Activated CD4-positive, CD25-positive, alpha-beta regulatory T cell treated with anti-CD3 and anti-CD28 coated beads, Interleukin-2, amount 50 U/mL, for 24 hours (primary cell): ENCODE measurements around the gene RARS1.

Experiments
- ATAC-seq, 2 donors: fragments of 150-1000 bp; cut with Tn5 transposase; one replicate each; pipeline ENCODE4 v1.10.0; 2021; ENCODE audit warnings: mild to moderate bottlenecking in 1 of 2, moderate library complexity in 1 of 2

Gene RARS1

DNA sequence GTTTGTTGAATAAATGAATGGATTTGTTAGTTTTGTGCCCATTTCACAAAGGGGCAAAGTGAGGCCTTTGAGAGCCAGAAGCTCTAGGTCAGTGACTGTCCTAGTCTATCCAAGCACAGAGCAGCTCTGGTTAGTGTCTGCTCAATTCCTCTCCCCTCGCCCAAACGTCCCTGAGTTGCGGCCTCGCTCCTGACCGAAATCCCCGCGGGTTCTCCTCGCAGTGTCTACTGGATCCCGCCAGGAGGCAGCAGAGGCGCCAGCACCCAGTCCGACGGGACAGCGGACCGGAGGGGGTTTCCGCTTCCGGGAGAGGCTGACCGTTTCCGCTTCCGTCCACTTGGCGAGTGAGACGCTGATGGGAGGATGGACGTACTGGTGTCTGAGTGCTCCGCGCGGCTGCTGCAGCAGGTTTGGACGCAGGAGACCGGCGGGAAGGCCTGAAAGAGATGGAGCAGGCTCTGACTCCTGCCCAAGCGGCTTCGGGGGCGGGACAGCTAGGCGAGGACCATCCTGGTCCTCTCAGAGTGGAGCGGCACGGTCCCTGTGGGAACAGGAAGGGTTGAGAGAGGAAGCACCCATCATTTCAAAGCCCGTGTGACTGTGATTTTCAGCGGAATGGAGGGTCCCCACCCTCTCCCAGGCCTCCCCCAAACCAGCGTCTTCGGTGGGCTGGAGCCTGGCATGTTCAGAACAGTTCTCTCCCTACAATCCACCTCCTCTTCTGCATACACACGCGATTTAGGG is at the start of gene RARS1:
Gene RARS1 (plus strand): TSS at position 336 of the 744 bp plus-strand sequence. CDS start 28 bp downstream, at position 364.
- ATAC-seq, result peak; percentile 93 to 95

DNA sequence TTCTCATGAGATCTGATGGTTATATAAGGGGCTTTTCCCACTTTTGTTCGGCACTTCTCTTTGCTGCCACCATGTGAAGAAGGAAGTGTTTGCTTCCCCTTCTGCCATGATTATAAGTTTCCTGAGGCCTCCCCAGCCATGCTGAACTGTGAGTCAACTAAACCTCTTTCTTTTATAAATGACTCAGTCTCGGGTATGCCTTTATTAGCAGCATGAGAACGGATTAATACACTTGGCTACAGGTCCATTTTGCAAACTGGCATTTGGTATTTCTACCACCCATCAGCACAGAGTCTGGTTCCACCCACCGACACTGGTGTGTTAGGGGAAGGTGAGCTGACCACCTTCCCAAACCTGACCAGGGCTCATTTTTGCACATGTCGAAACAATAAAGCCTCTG is 47.9 kb upstream of the RARS1 start:
- no peak for ATAC-seq

DNA sequence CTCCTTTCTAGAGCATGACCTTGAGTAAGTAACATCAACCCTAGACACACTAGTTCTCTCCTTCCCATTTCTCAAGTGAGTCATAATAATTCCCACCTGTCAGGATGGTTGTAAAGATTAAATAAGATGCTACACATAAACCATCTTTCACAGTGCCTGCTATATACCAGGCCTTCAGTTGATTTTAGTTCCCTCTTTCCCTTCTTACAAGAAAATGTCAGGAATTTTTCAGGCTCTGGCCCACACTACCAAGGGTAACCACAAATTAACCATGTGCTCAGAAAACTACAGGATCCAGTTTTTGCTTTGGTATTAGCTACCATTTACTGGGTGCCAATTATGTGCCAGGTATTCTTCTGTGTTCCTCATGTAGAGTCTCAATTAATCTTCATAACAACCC is 42.7 kb upstream of the RARS1 start:
- ATAC-seq, result no peak

DNA sequence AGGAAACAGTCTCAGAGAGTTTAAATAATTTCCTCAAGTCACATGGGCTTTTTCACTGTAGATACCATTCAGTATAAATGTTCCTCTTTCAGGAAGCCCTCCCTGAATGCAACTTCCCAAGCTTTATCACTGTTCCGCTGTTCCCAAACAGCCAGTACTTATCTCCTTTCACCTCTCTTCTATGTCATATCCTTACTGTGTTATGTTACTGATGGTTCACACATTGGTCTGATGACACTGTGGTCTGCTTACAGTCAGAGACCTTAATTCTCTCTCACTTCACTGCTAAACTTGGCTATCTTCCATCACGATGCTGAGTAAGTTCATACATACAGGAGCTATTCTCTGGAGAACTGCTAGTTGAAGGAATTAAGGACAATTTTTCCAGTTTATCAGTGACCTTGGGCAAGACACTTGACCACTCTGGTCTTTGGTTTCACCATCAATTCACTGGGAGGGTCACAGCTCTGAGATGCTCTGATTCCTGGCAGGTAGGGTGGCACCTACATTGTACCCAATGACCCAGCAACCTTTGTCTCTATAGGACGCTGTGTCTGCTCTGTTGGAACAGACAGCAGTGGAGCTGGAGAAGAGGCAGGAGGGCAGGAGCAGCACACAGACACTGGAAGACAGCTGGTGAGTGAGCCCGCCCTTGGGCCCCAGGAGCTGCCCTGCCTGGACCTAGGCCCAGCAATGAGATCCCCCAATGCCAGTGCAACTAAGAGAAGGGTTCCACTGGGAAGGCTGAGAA is 42.1 kb upstream of the RARS1 start:
- ATAC-seq, result no peak

GRCh38 chr5:168446983-168447619 is 39.2 kb upstream of the RARS1 start:
- ATAC-seq, result no peak

- no peak for ATAC-seq
Measured at GRCh38 chr5:168447808-168448207, 38.5 kb upstream of the RARS1 start.

- ATAC-seq, result no peak
Measured at GRCh38 chr5:168449166-168449565, 37.1 kb upstream of the RARS1 start.

DNA sequence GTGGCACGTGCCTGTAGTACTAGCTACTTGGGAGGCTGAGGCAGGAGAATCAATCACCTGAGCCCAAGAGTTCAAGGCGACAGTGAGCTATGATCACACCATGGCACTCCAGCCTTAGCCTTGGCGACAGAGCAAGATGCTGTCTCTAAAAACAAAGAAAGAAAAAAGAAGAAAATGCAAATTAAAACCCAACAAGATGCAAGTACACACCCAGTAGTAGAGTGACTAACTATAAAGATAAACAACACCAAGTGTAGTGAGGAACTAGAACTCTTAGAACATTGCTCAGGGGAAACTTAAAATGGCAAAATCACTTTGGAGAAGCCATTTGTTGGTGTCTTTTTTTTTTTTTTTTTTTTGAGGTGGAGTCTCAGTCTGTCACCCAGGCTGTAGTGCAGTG is 34.7 kb upstream of the RARS1 start:
- ATAC-seq, result no peak

GRCh38 chr5:168455201-168455600 is 31.1 kb upstream of the RARS1 start:
- no peak for ATAC-seq

DNA sequence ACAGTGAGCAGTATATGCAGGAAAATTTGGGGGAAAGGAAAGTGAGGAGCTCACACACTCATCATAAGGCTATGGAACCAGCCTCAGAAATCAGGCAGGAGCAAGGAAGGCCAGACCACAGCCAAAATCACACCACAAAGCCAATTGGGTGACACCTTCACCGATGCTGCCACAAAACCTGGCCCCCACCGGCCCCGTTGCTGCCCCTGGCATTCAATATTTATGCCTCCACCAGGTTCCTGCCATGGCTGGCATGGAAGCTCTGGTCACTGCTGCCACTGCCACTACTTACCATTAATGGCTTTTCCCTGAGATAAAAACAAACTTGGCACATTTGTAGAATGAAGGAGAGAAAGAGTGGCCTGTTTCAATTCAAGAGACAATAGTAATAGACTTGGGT is 28.7 kb upstream of the RARS1 start:
- ATAC-seq, result no peak

DNA sequence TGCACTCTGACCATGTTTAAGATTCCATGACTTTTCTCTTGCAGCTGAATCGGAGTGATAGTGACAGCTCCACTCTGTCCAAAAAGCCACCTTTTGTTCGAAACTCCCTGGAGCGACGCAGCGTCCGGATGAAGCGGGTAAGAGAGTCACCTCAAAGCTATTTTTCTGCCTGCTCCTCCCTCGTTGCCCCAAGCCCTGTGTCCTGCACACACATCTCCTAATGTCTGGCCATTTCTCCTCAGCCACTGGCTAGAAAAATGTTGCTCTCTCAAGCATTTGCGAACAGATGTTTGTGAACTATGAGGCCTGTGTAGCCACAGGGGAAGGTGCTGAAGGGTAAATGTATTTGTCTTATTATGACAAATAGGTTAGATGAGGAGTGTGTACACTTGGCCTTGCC is 25.7 kb upstream of the RARS1 start:
- no peak for ATAC-seq

DNA sequence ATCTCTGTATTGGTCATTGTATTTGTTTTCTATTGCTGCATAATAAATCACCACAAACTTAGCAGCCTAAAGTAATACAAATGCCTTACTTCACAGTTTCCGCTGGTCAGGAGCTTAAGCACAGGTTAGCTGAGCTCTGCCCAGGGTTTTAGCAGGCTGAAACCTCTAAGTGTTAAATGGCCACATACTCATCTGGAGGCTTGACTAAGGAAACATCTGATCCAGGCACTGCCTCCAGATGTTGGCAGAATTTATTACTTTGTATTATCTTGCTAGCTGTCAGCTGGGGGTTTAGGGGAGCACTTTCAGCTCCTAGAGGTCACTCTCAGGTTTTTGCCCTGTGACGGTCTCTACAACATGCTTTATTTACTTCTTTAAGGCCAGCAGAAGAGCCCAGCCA is 23.2 kb upstream of the RARS1 start:
- ATAC-seq, result no peak

GRCh38 chr5:168464214-168464613 is 22.1 kb upstream of the RARS1 start:
- no peak for ATAC-seq

- ATAC-seq, result no peak
Measured at GRCh38 chr5:168464641-168465040, 21.6 kb upstream of the RARS1 start.

- ATAC-seq, result no peak
Measured at GRCh38 chr5:168467755-168468330, 18.4 kb upstream of the RARS1 start.

DNA sequence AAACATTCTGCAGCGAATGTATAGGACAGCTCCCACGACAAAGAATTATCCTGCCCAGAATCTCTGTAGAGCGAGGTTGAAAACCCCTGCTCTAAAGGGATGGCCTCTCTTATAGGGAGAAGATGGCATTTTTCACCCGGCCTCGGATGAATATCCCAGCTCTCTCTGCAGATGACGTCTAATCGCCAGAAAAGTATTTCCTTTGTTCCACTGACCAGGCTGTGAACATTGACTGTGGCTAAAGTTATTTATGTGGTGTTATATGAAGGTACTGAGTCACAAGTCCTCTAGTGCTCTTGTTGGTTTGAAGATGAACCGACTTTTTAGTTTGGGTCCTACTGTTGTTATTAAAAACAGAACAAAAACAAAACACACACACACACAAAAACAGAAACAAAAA is 17.4 kb upstream of the RARS1 start:
- ATAC-seq, result no peak

GRCh38 chr5:168469816-168470215 is 16.5 kb upstream of the RARS1 start:
- ATAC-seq, result no peak

DNA sequence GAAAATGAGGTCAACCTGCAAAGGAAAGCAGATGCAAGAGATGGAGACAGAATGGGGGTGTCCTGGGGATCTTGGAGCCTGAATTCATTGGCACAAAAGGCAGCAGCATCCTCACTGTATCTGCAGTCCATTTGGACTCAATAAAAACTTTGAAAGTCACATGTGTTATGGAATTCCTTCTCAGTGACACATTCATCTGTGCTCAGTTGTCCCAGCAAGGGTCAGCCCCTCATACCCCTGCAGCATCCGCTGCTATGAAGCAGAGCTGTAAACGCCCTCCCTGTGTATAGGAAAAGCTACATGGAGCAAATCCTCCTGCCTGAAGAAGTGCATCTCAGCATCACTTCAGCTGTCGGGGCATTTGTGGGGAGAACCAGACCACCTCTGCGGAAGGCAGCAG is 14.5 kb upstream of the RARS1 start:
- no peak for ATAC-seq

DNA sequence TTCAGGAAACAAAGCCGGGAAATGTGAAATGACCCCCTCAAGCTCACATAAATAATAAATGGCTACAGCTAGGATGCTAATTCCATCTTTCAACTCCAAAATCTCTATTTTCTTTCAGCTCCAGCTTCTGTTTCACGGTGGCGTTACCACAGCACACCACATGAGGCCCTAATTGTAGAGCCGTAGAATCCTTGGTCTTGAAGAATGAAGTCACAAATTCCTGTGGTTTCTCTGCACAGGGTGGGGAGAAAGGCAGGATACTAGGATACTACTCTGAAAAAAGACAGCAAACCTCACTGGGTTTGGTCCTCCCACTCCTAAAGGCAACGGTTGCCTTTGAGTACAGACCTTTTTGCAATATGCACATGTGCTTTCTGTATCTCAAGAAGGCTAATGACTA is 13.9 kb upstream of the RARS1 start:
- no peak for ATAC-seq

DNA sequence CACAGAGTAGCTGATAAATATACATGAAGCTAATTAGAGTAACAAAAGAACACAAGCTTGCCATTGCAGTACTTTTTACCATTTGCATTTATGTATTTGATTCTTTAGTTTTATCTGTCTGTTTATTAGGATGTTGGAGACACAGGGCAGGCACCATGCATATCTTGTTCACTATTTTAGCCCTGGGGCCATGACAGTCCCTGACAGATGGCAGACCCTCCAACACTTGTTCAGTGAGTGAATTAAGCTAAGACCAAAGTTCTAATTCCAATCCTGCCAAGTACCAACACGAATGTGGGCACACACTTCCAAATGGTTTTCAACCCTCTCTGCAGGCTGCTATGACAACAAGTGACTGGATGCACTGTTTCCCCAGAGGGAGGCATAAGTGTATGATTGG is 12.0 kb upstream of the RARS1 start:
- no peak for ATAC-seq

DNA sequence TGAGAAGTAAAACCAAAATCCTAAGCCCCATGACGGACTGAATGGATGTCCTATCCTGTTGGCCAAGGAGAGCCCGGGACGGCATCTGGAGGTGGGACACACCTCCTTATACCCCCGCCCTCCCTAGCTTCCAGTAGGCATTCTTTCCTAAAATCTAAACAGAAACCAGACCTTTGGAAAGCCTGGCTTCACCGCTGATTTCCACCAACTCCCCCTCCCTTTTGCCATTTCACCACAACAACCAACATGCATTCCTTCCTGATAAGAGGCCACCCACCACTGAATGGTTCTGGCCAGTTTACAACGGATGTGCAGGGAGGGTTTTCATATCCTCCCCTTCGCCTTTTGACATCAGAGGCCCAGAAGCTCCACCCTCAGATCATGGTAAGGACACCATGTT is 9.2 kb upstream of the RARS1 start:
- no peak for ATAC-seq

DNA sequence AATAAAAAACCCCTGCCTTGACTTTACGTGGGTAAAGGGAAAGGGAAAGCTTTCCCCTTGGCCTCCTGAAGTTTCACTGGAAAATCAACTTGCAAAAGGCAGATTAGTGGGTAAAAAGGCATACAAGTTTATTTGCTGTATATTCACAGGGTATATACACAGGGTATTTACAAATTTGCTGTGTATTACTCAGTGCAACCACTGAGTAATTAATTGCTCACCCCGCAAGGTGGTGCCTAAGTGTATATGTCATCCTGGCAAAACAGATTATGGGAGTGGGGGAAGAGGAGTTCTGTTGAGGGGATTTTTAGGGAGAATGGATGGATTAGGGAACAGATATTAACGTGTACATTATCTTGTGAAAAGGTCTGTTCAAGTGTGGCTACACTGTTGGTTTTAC is 7.1 kb upstream of the RARS1 start:
- ATAC-seq, result no peak

GRCh38 chr5:168480601-168481000 is 5.7 kb upstream of the RARS1 start:
- ATAC-seq, result no peak
